ENCODE measurements around the gene KRTAP5-10. TPM values are rescaled to one million over a fixed set of nuclear protein-coding genes. Genes with fewer than 3 reads are reported as not detected.
"Not testable (repeated sequence)": the region's sequence is repeated elsewhere in the genome, so short reads cannot be mapped to it uniquely, and the experiment has no call there.

Gene KRTAP5-10
- total and polyA plus RNA-seq, 2 of the 8 experiments (the other 6 are each of a cell fraction or from before 2014, with no cell fraction given) = 0.12 TPM; not detected in 1

DNA sequence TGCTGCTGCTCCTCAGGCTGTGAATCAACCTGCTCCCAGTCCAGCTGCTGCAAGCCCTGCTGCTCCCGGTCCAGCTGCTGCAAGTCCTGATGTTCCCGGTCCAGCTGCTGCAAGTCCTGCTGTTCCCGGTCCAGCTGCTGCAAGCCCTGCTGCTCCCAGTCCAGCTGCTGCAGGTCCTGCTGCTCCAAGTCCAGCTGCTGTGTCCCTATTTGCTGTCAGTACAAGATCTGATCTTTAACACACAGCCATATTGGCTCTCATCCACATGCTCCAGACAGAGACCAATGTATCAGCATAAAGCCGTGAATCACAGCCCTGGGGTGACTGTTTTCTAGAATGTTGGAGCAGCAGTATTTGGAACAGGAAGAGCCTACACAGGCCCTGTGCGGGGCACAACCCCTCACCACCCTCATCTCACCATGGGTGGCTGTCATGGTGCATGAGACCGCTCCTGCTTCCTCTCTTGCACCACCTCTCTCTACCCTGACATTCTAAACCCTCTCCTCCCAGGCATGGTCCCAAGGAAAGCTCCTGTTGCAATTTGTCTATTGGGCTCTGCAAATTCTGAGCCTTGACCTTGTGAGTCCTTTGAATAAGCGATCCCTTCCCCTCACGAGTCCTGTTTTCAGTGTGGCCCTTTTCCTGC is 3.5 kb downstream of the KRTAP5-10 start (continued):
- TF ChIP-seq CREB1 (IDR thresholded peaks at IDR 0.05) = no peak

- H2AFZ ChIP-seq (ENCODE audit: low read length); H3K27ac ChIP-seq (ENCODE audit: low read depth, low read length); H4K91ac ChIP-seq (replicated peaks; ENCODE audit: insufficient read length, low read length); H3K56ac ChIP-seq (replicated peaks; ENCODE audit: insufficient read length, low read depth, low read length); H3K4me2 ChIP-seq (ENCODE audit: insufficient read depth in 1 of 2, low read depth in 2 of 2, low read length in 2 of 2); H3K79me2 ChIP-seq (ENCODE audit: control insufficient read depth in 1 of 2, insufficient read depth in 2 of 2, low read length in 2 of 2); H3K36me3 ChIP-seq (ENCODE audit: control insufficient read depth in 2 of 4, insufficient read depth in 4 of 4, low read length in 3 of 4); H3K23ac ChIP-seq (ENCODE audit: insufficient read length); H2BK12ac ChIP-seq (ENCODE audit: low read depth, low read length); H3K27me3 ChIP-seq (replicated peaks in 1 of 4; ENCODE audit: control insufficient read depth in 3 of 4, extremely low read depth in 1 of 4, insufficient read depth in 3 of 4, low read length in 3 of 4); H3K4me3 ChIP-seq (ENCODE audit: extremely low read depth in 1 of 4, insufficient read depth in 2 of 4, low read depth in 3 of 4, low read length in 4 of 4); H3K4ac ChIP-seq (replicated peaks; ENCODE audit: insufficient read length, low read depth, low read length); DNase-seq (ENCODE audit: low read depth in 1 of 2, low spot score in 2 of 2); H3K4me1 ChIP-seq (replicated peaks in 1 of 4; ENCODE audit: control insufficient read depth in 3 of 4, insufficient read depth in 4 of 4, low read length in 3 of 4); H2BK20ac ChIP-seq (ENCODE audit: low read length); H3K23me2 ChIP-seq (ENCODE audit: low read depth, low read length); H3K79me1 ChIP-seq (ENCODE audit: low read depth, low read length); H3K14ac ChIP-seq (ENCODE audit: insufficient read length); H3K18ac ChIP-seq (ENCODE audit: extremely low read depth, low read length); H4K8ac ChIP-seq (ENCODE audit: extremely low read depth, insufficient read depth, low read length); H2AK5ac ChIP-seq (ENCODE audit: low read depth, low read length); H4K20me1 ChIP-seq (replicated peaks in 1 of 2; ENCODE audit: control insufficient read depth in 1 of 2, insufficient read depth in 2 of 2, low read length in 2 of 2); H2BK15ac ChIP-seq (ENCODE audit: low read length); H2BK120ac ChIP-seq (replicated peaks; ENCODE audit: low read depth, low read length); FAIRE-seq; H3K9ac ChIP-seq (replicated peaks in 1 of 4; ENCODE audit: extremely low read depth in 1 of 4, low read depth in 3 of 4, low read length in 3 of 4); H4K5ac ChIP-seq (ENCODE audit: insufficient read length, low read depth, low read length); H3K9me3 ChIP-seq (ENCODE audit: insufficient read depth in 2 of 2, low read depth in 1 of 2, low read length in 1 of 2); POLR2A ChIA-PET (ENCODE audit: partially characterized antibody); H2BK5ac ChIP-seq (ENCODE audit: low read depth, low read length): not testable (repeated sequence)
- CTCF ChIA-PET (ENCODE audit: partially characterized antibody) = interaction anchor here (1.2 to 5.4 kb wide), 3 partner anchors 7 to 1089 kb away, joined by 3 to 37 read pairs (median 11); partner anchors contain the start of genes KRTAP5-10 and KRTAP5-11
- 94% methylated on average over 32 of the region's 39 CpGs; no CpG with 5 or more reads in 1 of the 2 experiments for WGBS, 2 experiments (ENCODE audit: extremely low coverage in 1 of 2, insufficient coverage in 1 of 2, insufficient read length in 1 of 2, insufficient replicate concordance in 2 of 2, low coverage in 1 of 2, low lambda C conversion rate in 2 of 2, missing lambda C conversion rate in 1 of 2)
Observed at GRCh38 chr11:71571101-71571850, 5.9 kb downstream of the KRTAP5-10 start.
